GM19025 (cell line): ENCODE results near the gene MBTD1.
"Not testable (repeated sequence)": the region's sequence is repeated elsewhere in the genome, so short reads cannot be mapped to it uniquely, and the experiment has no call there.

Experiments used
- ATAC-seq: cut with Tn5 transposase; IDR thresholded peaks from one replicate; pipeline ENCODE4 v1.9.1; 2021; ENCODE audit warnings: mild to moderate bottlenecking, low read depth, moderate library complexity; ENCODE audit not compliant: unreplicated experiment

MBTD1 gene

DNA sequence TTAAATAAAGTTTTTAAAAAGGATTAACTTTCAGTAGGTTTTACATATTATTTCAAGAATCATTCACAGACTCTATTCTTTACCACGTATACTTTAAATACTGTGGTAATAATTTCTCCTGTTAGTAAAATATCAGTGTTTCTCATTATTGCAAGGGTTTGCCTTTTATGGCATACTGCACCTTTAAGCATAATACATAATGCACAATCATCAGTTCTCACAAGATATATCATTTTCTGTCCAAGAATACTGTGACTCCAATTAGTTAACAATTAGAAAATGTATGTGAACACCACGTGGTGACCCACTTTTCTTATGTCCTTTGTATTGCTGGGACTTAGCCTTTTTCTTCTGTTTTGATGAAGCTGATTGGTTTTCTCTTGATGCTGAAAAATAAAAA lies 68.0 kb downstream of the MBTD1 start:
- ATAC-seq: no peak

DNA sequence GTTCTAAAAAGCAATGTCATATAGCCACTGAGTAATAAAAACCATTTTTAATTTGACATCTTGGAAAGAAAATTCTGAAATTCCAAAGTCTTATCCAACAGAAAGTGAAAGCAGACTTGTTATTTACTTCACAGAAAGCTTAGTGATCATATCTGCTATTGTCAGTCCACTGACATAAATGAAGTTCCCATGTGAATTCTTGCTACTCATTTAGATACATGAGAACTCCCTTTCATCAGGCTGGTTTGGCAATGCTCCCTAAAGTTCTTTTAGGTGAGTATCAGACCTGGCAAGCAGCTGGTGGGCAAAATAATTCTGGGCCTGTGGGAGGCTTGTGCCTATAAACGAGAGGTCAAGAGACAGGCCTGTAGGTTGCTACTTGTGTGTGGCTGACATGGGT lies 70.2 kb downstream of the MBTD1 start:
- ATAC-seq: no peak

DNA sequence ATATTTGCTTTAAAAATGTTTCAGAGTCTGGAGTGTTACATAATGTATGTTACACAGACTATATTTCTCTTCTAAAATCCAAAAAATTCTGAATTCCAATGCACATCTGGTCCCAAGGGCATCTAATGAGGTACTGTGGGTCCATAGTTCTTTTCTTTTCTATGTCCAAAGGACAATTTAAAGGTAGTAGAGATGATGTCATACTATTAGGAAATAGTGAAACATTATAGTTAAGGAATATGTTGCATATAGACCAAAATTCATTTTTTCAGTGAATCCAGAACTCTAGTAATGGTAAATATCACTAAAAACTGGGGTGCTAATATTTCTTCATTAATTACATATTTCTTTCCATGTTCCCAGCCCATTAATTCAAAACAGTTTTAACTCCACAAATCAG lies 70.7 kb downstream of the MBTD1 start:
- ATAC-seq: no peak

DNA sequence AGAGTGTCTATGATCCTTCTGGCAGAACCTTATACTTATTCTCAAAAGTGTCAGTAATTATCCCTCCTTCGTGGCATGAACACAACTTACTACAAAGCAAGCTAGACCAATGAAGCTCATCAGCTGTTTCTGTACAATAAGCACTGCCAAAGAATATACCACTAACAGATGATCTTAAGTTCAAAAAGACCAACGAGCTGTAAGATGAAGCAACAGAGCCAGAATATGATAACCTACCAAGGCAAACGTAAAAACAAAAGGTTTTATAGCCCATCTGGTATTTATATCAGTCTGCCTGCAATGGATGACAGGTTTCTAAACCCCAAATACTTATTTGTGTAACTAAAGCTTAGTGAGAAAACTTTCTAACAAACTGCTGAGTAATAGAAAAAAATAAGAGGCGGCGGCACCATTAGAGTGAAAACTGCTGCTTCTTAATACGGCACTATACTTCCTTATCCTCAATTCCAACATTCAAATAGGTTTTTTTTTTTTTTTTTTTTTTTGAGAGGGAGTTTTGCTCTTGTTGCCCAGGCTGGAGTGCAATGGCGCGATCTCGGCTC lies 71.5 kb downstream of the MBTD1 start:
- no peak for ATAC-seq

DNA sequence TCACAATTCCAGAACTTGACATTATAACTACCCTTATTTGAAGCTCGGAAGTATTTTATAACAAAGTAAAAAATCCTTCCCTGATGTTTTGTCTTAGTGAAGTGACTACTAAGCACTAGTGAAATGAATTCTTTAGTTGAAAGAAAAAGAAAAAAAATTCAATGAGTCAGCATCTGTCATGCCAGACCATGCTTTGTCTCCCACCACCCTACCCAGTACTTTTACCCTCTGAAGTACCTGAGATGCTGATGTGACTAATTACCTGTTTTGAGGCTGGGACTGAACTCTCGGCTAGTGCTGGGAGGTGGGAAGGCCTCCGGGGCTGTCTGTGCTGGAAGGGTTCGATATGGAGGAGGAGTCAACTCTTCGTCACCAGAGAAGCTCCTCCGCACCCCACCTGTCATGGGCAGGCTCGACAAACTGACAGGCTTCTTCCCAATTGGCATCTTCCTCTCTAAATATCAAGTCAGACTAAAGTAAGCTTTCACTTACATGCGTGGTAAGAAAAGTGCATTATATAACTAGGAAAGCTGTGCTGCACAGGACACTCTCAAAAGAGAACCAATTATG lies 74.0 kb downstream of the MBTD1 start:
- no peak for ATAC-seq

DNA sequence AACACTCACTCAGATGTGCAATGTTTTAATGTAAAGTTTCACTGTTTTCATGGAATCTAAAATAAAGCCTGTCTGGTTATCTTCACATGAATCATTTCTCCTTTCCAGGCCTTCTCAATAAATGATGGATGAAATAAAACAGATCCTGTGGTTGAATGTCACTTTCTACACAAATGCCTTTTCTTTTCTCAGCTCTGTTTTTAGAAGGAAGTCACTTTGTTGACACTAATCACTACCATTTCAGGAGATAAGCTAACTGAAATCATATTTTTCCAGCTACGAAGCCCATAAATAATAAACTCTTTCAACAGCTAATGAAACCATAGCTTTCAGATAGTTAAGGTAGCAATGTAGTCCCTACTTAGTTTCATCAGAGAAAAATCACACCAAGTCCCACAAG lies 75.7 kb downstream of the MBTD1 start:
- ATAC-seq: no peak

DNA sequence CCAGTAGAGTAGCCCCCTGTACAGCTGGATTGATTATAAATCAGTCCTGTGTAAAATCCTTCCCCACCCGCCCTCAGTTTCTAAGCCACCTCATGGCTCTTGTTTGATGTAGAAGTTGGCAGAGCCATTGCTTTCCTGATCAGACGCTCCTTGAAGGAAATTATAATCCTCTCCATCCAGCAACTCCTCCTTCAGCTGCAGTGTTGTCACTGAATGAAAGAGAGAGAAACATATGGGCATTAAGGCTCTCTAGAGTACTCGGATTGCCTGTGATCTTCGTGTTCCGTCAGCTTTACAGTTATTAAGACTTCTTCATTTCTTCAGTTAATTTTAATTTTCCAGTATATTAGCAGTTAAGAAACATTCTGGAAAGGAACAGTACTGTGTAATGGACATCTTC lies 79.4 kb downstream of the MBTD1 start:
- ATAC-seq: no peak

DNA sequence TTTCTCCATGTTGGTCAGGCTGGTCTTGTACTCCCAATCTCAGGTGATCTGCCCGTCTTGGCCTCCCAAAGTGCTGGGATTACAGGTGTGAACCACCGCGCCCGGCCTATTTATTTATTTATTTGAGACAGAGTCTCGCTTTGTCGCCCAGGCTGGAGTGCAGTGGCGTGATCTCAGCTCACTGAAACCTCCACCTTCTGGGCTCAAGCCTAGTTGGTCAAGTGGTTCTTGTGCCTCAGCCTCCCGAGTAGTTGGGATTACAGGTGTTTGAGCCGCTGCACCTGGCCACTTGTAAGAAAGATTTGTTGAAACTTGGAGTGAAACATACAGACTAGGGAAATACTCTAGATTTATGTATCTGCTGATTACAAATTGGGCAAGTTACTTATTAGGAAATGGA lies 87.8 kb downstream of the MBTD1 start:
- ATAC-seq: not testable (repeated sequence)

DNA sequence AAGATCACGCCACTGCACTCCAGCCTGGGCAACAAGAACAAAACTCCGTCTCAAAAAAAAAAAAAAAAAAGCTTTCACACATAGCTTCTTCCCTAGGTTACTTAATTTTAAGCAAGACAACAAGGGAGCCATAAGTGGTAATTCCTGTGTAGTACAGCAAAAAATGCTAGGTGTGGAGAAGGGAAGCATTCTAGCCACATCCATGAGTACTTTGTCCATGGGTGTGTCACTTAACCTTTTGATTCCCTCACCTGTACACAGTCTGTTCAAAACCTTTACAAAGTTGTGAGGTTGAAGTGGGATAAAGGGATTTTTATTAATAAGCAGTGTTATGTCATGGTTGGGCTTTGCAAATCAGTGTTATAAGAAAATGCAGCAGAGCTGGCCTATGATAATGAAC lies 89.1 kb downstream of the MBTD1 start:
- no peak for ATAC-seq

DNA sequence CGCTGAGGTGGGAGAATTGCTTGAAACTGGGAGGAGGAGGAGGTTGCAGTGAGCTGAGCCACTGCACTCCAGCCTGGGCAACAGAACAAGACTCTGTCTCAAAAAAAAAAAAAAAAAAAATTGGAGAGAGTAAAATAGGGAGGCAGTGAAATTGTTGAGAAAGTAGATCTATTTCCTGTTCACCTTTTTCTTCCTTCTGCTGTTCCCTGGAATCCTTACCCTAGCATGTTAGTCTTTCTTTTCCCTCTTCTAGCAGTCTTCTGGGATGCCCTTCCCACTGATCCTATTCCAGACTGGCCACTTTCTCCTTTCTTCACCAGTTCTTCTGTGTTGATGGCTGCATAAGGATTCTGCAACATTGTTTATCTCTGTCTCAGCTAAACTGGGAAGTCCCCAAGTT lies 90.5 kb downstream of the MBTD1 start:
- no peak for ATAC-seq

DNA sequence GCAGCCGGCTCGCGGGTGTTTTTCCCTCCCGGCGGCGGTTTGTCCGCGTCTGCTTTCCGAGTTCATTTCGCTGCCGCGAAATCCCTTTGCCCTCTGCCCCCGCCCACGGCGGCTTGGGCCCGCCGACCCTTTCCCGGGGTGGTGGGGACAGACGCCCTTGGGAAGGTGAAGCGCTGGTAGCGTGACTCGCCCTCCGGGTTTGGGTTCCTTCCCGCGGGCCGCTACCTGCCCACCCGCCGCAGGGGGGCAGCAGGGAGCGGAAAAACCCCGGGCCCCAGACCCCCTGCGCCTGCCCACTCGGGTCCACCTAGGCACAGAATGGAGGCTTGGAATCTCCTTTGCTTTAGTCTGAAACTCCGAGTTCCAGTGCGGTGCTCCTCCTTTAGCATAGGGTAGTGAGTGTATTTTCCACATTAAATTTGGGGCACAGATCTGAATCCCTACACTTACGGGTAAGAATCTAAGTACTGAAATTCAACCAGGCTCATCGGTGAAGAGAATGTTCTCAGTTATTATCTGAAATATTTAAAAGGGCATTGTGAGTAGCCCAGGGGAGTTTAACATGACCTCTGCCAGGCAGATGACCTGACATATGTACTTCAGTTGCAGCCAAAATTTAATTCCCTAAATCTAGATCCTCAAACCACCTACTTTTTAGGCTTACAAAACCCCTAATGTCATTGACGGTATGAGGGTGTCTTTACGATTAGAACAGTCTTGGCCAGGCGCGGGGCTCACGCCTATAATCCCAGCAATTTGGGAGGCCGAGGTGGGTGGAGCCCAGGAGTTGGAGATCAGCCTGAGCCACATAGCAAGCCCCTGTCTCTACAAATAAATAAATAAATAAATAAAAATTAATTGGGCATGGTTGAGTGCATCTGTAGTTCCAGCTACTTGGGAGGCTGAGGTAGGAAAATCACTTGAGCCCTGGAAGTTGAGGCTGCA lies 92.6 kb downstream of the MBTD1 start:
- peak; percentile 35 for ATAC-seq

DNA sequence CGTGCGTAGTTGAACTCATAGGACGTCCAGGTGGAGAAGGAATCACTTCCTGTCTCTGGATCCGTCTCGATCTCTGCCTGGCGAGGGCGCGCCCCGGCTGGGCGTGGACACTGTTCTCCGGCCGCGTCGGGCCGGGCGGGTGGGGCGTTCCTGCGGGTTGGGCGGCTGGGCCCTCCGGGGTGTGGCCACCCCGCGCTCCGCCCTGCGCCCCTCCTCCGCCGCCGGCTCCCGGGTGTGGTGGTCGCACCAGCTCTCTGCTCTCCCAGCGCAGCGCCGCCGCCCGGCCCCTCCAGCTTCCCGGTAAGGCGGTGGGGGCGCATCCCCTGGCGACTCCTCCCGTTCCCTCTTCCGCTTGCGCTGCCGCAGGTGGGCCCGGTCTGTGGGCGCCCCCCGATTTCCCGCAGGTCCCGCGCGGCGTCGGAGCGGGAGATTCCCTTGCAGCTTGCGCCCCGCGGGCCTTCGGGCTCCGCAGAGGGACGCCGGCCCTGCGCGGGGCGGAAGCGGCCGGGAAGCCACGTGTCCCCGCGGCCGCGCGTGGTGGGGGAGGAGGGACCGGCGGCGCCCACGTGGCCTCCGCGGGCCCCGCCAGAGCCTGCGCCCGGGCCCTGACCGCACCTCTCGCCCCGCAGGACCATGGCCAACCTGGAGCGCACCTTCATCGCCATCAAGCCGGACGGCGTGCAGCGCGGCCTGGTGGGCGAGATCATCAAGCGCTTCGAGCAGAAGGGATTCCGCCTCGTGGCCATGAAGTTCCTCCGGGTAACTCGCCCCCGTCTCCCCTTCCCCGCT lies 93.5 kb downstream of the MBTD1 start, which contains the start of gene NME2:
Gene NME2 (plus strand): TSS at position 214 of the 789 bp plus-strand sequence. CDS start 420 bp downstream, at position 634.
- ATAC-seq: peak; percentile 82

DNA sequence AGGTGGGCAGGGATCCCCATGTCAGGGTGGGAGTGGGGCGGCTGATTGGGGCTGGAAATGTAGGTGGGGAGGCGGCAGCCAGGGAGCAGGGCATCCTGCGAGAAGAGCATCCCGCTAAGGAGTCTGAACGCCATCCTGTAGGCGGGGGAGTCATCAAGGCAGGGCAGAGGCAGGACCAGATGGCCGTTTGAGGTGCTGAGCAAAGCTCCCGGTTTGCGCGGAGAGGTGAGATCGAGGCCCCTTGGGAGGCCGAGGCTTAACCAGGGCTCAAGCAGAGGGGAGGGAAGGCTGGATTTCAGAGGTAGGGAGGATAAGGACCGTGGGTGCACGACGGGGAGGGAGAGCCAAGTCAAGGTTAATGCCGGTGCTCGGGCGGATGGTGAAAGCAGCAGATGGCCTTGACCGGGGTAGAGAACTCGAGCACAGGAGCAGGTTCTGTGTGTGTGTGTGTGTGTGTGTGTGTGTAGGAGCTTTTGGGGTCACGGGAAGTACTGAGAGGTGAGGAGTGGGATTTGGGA lies 94.1 kb downstream of the MBTD1 start:
- peak; percentile 10 for ATAC-seq

DNA sequence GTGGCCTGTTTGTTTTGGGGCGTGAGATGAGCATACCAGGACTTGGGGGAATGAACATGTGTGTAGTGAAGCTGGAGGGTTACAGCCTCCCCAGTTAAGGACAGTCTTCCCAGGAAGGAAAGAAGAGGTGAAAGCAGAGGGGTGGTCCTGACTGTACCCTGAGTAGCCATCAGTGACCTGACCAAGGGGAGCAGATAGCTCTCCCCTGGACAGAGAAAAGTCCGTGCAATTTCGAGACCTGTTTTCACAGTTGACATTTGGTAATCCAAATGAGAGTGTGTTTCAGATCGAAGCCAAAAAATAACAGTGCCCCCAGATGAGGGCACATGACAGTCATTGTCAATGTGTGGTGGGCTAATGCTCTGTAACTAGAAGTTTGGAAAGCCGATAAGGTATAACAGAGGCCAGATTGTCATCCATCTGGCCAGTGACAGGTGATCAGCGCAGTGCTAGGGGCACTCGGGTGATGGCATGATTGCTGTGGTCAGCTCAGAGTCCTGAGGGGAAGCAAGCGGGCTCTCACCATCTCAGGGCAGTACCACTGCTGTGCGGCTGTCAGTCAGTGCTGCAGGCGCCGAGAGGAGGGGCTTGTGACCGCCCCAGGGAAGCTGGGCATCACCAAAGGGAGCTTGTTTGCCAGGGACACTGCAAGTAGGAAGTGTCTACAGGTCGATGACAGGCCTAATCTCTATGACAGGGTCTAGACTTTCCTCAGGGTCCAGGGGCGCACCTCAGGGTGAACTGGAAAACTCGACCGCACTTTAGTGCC lies 94.8 kb downstream of the MBTD1 start:
- no peak for ATAC-seq

DNA sequence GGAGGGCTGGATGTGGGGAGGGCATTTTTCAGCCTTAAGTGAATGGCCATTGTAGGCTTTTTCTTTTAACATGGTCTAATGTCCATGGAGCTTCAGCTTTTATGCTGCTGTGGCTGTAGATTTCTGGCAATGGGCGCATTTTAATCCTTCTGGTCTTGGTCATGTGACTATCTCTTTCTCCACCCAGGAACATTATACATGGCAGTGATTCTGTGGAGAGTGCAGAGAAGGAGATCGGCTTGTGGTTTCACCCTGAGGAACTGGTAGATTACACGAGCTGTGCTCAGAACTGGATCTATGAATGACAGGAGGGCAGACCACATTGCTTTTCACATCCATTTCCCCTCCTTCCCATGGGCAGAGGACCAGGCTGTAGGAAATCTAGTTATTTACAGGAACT lies 98.3 kb downstream of the MBTD1 start:
- ATAC-seq: no peak

DNA sequence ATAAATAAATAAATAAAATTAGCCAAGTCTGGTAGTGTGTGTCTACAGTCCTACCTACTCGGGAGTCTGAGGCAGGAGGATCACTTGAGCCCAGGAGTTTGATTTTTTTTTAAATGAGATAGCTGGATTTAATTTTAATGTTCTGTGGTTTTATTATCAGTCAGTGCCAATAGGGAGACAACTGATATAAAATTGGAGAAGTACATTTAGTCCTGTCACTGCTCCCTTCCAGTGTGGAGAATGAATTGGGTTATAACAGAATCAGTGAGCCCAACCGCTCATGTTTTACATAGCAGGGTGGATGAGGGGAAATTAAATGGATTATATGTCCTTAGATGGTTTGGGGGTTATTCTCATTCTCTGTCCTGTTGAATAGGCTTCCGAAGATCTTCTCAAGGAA lies 100.2 kb downstream of the MBTD1 start:
- ATAC-seq: no peak

DNA sequence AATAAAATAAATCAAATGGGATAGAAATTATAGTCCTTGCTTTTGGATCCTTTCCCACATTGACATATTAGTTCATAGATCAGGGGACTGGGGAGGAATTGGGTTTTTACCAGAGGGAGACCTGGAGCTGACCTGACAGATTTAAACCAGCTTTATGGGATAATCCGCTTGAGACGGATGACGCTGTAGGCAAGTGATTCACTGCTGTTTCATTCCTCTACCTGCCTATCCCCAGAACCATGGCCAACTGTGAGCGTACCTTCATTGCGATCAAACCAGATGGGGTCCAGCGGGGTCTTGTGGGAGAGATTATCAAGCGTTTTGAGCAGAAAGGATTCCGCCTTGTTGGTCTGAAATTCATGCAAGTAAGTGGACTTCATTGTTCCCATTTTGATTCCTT lies 104.4 kb downstream of the MBTD1 start:
- no peak for ATAC-seq

DNA sequence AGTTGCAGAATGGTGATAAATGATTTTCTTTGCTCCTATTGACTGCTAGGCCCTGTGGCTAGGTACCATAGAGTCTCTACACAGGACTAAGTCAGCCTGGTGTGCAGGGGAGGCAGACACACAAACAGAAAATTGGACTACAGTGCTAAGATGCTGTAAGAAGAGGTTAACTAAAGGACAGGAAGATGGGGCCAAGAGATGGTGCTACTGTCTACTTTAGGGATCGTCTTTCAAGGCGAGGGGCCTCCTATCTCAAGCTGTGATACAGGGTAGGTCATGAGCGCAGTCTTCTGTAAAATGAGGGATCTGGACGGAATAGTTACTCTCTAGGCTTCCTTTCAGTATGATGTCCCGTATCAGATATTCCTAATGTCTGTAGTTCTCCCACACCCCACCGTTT lies 105.7 kb downstream of the MBTD1 start:
- no peak for ATAC-seq

DNA sequence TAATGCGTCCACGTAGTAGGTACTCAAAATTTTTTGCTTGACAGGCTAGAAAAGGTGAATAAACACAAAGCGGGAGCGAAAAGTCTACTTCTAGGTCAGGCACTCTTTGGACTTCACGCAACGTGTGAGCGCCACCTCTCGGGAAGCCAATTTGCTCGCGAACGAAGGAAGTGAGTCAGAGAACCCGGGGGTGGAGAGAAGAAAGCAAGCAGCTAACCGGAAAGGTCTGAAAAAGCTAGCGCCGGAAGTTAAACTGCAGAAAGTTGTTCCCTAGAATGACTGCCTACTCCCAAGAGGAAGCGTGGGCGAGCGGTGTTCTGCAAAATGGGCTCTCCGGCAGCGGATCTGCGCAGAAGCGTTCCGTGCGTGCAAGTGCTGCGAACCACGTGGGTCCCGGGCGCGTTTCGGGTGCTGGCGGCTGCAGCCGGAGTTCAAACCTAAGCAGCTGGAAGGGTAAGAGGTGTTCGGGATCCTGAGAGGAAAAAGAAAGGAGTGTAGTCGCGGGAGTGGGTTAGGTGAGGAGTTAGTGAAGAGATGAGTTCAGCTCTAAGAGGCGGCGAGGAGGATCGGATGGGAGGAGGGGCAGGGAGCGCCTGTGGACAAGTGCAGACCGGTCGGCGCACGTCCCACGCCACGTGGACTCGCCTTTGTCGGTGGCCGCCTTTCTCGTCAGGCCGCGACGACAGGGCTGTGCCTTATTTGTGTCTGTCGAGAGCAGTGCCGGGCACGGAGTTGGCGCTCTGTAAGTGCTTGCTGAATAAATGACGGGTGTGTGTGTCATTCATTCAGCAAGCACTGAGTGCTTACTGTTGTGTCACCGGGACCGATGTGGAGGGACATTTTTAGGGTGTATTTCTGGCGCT lies 106.4 kb downstream of the MBTD1 start, which contains the start of gene NME1:
Gene NME1 (plus strand): TSS at position 350 of the 863 bp plus-strand sequence. CDS start 2,096 bp downstream, outside the sequence.
- peak; percentile 91 for ATAC-seq
